BE2C (cell line): ENCODE results near the gene PYGO1. TPM values are rescaled to one million over a fixed set of nuclear protein-coding genes. Genes with fewer than 3 reads are reported as not detected.

ENCODE experiments used
- DNase-seq: peaks from one replicate; pipeline ENCODE4 v3.0.0-alpha.2; 2020
- H3K27me3 ChIP-seq: fragments of 250-450 bp; sonication (Bioruptor Pico); 2 replicates; pipeline ENCODE4 v1.5.1; 2020; ENCODE audit warnings: mild to moderate bottlenecking
- H3K36me3 ChIP-seq: fragments of 250-450 bp; sonication (Bioruptor Pico); 2 replicates; pipeline ENCODE4 v1.5.1; 2020; ENCODE audit warnings: mild to moderate bottlenecking
- H3K4me1 ChIP-seq: fragments of 250-450 bp; sonication (Bioruptor Pico); 2 replicates; pipeline ENCODE4 v1.5.1; 2020
- H3K4me3 ChIP-seq: 2 replicates; pipeline ENCODE4 v1.5.1; 2011; ENCODE audit warnings: low read depth, low read length
- H3K9me3 ChIP-seq: fragments of 250-450 bp; sonication (Bioruptor Pico); 2 replicates; pipeline ENCODE4 v1.5.1; 2020
- CTCF ChIP-seq: IDR thresholded peaks from 2 replicates; pipeline ENCODE4 v1.5.1; 2012; ENCODE audit warnings: mild to moderate bottlenecking, low read depth, low read length
- polyA plus RNA-seq: library from polyadenylated mRNA; unstranded; fragments of >200 nt; gene quantifications from one replicate; pipeline ENCODE4 v1.2.1, GENCODE V29; 2012; ENCODE audit warnings: low read depth, missing spikeins; ENCODE audit not compliant: insufficient read length, insufficient read depth

PYGO1 gene
- polyA plus RNA-seq: 1.7 TPM

GRCh38 chr15:55588070-55588814 lies at the start of gene PYGO1:
Gene PYGO1, minus strand, starts transcription at chr15:55588345. Its CDS starts 462 bp downstream, at chr15:55587883.
- no peak for TF ChIP-seq CTCF
- peak; percentile 82 for DNase-seq
- H3K36me3 ChIP-seq: no peaks in the 10 kb centered on the region
- H3K4me1 ChIP-seq: no peaks in the 10 kb centered on the region
- peak within 1 kb of the TSS; percentile 79 for H3K4me3 ChIP-seq
- no peaks in the 10 kb centered on the region for H3K27me3 ChIP-seq
- H3K9me3 ChIP-seq: peaks cover 3% of the 10 kb centered on the region; the same call in 1 of the 2 replicates

- no peaks in the 10 kb centered on the region for H3K27me3 ChIP-seq
- H3K36me3 ChIP-seq: peaks cover 46% of the 10 kb centered on the region
- no peaks in the 10 kb centered on the region for H3K4me1 ChIP-seq
- H3K9me3 ChIP-seq: no peaks in the 10 kb centered on the region
- DNase-seq: no peak
- no peak for TF ChIP-seq CTCF
- no peak overlapping the region for H3K4me3 ChIP-seq
Measured at GRCh38 chr15:55637086-55637485, 48.9 kb upstream of the PYGO1 start.

- H3K4me3 ChIP-seq: no peak overlapping the region
- no peak for DNase-seq
- no peaks in the 10 kb centered on the region for H3K27me3 ChIP-seq
- TF ChIP-seq CTCF: no peak
- H3K4me1 ChIP-seq: no peaks in the 10 kb centered on the region
- H3K36me3 ChIP-seq: peaks cover 22% of the 10 kb centered on the region
- no peaks in the 10 kb centered on the region for H3K9me3 ChIP-seq
Measured at GRCh38 chr15:55633731-55634130, 45.6 kb upstream of the PYGO1 start.

- no peak overlapping the region for H3K4me3 ChIP-seq
- H3K36me3 ChIP-seq: peaks cover 20% of the 10 kb centered on the region
- no peaks in the 10 kb centered on the region for H3K27me3 ChIP-seq
- DNase-seq: no peak
- H3K9me3 ChIP-seq: no peaks in the 10 kb centered on the region
- H3K4me1 ChIP-seq: no peaks in the 10 kb centered on the region
- no peak for TF ChIP-seq CTCF
Measured at GRCh38 chr15:55632434-55632833, 44.3 kb upstream of the PYGO1 start.

GRCh38 chr15:55630858-55631257 lies 42.7 kb upstream of the PYGO1 start:
- Histone ChIP-seq H3K4me1 (no peaks in the 10 kb centered on the region), H3K27me3 (no peaks in the 10 kb centered on the region), H3K4me3 (no peak overlapping the region), H3K9me3 (no peaks in the 10 kb centered on the region), H3K36me3 (peaks cover 16% of the 10 kb centered on the region)
- no peak for TF ChIP-seq CTCF
- DNase-seq: no peak

- TF ChIP-seq CTCF: no peak
- Histone ChIP-seq H3K4me1 (no peaks in the 10 kb centered on the region), H3K4me3 (no peak overlapping the region), H3K27me3 (no peaks in the 10 kb centered on the region), H3K9me3 (no peaks in the 10 kb centered on the region), H3K36me3 (peaks cover 23% of the 10 kb centered on the region)
- no peak for DNase-seq
Measured at GRCh38 chr15:55628369-55628730, 40.2 kb upstream of the PYGO1 start.
